Stimulated activated CD8-positive, alpha-beta memory T cell treated with anti-CD3 and anti-CD28 coated beads, Interleukin-12 subunit alpha, Interleukin-12 subunit beta, amount 100 ng/mL, for 1 hour (primary cell): ENCODE data around the gene MYO7B.
"Not testable (repeated sequence)": the region's sequence is repeated elsewhere in the genome, so short reads cannot be mapped to it uniquely, and the experiment has no call there.

Source experiments
- DNase-seq: peaks from one replicate; pipeline ENCODE4 v3.0.0-alpha.2; 2020; ENCODE audit warnings: low read depth

Gene MYO7B

DNA sequence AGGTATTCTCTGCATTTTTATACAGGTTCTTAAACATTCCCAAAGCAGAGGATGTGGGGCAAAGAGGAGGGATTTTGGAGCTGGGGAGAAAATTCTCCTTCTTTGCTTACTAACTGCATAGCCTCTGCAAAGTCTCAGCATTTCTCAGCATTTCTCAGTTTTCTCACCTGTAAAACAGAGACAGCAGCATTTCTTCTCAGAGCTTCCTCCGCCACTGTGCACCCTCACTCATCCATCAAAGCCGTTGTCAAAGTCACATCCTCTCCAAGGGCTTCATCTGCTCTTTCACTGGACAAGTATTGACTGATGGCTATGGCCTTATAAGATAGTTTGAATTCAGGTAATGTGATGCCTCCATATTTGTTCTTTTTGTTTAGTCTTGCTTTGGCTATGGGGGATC lies 17.4 kb downstream of the MYO7B start:
- DNase-seq, result no peak

DNA sequence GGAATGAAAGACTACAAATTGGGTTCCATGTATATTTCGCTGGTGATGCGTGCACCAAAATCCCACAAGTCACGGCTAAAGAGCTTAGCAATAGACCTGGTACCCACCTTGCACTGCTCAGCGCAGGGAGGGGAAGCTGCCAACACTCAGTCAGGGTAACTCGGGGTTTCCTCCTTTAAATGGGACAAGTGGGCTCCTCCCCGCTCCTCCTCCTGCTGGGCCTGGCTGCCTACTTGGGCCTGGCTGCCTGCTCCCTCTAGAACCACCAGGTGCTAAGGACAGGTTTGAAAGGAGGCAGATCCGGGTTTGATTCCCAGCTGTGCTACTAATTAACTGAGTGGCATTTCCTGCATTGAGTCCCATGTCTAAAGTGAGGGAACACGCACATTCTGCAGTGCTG lies 23.4 kb downstream of the MYO7B start:
- no peak for DNase-seq

DNA sequence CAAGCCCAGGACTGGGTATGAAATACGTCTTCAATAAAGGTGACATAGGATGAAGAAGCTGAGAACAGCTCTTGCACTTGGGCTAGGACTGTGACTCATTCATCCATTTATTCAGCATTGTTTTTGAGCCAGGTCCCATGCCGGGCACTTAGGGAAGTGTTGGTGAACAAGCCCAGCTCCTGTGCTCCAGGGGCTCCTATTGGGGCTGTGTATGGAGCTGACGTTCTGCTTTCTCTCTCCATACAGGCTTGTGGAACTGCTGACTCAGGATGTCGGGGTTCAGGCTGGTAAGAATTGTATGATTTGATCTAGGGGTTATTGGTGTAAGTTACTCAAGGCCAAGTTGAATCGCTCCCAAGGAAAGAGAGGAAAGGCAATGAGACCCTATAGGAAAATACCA lies 24.0 kb downstream of the MYO7B start:
- DNase-seq, result no peak

DNA sequence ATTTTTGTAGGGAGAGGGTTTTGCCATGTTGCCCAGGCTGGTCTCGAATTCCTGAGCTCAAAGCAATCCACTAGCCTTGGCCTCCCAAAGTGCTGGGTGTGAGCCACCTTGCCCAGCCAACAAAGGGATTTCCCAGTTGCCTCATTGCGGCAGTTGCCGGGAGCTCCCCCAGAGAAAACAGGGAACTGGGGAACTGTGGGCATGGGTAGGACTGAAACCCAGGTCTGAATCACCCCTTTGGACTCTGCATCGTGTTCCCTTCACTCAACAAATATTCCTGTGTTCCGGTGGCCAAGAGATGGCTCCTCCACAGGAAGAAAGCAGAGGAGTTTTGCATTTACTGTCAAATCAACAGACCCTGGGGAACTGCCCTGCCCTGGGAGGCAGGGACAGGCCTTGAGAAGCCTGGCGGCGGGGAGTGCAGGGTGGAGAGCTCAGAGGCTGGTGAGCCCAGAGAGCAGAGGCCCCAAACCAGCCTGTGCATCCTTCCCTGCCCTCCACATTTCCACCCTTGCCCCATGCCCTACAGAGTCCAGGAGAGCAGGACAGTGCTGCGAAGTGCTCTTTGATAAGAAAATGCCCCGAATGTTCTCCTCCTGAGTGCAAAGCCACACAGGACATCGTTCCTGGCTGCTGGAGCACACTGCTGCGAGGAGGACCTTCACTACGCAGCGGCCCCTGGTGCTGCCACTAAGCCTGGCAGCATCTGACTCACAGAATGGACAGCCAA lies 24.9 kb downstream of the MYO7B start:
- no peak for DNase-seq

DNA sequence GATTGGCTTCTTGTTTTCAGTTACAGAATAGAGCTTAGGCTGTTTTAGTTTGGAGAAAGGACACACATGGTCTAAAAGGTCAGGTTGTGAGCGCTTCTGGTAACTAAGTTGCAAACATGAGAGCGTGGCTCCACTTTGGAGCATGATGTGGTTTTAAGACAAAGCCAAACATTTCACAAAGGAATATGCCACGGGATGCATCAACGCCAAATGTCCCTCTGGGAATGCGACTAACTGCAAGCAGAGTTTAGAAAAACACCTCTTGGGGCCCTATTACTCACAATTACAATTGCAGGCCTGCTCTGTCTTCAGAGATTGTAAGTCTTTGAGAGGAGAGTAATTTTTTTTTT lies 25.4 kb downstream of the MYO7B start:
- DNase-seq, result no peak

DNA sequence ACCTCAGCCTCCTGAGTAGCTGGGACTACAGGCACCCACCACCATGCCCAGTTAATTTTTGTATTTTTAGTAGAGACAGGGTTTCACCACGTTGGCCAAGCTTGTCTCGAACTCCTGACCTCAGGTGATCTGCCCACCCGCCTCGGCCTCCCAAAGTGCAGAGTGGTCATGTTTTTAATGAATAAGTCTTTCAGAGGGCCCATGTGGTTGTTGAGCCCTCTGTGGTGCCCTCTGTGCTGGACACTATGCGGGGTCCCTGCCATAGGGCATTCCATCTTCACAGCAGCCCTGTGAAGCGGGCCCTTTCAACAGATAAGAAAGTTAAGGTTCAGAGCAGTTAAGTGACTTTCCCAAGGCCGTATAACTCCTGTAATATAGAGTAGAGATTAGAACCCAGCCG lies 25.9 kb downstream of the MYO7B start:
- no peak for DNase-seq

DNA sequence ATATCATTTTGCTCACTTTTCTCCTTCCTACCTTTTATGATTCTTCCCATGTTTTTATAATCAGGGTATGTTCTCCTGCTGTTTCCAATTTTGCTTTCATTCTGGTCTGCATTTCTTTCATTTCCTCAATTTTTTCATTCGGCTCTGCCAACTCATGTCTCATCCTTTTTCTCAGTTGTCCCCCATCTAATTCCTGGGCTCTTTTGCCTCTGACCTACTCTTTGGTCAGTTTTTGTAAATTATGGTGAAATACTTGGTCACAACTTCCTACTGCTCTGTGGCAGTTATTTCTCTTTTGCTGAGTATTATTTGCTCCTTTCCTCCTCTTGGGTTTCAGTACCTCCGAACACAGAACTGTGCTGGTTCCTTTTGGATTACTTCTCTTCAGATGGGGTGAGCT lies 27.5 kb downstream of the MYO7B start:
- DNase-seq, result no peak

DNA sequence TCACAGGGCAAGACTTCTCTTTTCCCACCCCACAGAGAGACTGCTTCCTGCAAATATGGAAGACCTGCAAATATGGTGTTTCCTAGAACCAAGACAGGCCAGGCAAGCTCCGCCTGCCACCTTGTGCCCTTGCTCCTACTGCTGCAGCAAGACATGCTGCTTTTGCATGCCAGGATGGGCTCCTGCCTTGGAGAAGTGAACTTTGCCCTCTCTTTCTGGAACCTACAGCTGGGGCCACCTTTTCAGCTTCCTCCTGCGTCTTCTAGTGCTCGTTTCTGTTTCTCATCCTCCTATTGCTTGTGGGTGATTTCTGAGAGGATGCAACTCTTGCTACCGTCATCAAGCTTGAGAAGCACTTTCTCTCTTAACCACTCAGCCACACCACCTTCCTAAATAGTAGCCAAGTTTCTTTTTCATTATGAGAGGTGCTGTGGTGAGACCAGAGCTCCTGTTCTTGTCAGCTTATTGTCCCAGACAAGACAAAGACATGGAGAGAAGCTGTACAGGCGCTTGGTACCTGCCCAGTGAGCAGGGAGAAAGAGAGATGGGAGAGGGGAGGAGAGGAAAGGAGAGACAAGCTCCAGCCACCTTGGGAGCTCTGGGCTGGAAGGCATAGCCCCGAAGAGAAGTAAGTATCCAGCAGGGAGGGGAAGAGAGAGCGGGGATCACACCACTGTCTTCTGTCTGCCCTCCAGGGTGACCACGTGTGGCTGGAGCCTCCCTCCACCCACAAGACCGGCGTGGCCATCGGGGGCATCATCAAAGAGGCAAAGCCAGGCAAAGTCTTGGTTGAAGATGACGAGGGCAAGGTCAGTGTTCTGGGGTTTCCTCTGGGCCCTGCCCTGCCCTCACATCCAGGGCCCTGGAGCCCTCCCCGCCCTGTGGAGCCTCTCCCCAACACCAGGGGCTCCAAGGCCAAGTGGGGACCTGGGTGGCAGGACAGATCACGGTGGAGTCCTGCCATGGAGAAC lies 28.3 kb downstream of the MYO7B start:
- DNase-seq, result no peak

DNA sequence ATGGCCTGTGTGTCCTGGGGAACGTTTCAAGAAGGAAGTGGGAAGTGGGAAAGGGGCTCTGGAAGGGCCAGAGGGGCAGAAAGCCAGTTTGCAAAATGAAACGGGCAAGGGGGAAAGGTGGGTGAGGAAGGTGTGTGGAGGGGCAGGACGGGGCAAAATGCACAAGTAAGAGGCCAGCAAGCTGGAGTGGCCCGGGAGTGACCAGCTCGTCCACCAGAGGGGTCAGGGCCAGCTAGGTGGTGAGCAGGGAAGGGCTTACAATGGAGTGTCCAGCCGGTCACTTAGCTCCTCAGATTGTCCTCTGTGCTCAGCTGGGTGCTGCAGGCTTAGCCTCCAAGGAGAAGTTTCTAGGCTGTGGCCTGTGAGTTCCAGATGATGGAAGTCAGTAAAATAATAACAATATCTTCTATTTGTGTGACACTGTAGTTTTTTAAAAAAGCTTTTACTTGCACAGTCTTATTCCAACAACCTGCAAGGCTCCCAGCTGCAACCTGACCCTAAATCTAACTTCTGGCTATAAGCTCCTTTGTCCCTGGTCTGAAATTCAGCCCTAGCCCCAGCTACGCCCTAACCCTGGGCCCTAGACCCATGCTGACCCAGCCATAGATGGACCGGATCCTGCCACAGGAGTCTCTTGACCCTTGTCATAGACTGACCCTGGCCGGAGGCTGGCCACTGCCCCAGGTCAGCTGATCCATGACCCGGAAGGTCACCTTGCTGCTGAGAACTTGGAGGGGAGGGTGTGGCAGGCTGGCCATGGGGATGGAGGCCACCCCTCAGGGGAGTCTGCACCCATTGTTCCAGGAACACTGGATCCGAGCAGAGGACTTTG lies 29.2 kb downstream of the MYO7B start:
- DNase-seq, result no peak

DNA sequence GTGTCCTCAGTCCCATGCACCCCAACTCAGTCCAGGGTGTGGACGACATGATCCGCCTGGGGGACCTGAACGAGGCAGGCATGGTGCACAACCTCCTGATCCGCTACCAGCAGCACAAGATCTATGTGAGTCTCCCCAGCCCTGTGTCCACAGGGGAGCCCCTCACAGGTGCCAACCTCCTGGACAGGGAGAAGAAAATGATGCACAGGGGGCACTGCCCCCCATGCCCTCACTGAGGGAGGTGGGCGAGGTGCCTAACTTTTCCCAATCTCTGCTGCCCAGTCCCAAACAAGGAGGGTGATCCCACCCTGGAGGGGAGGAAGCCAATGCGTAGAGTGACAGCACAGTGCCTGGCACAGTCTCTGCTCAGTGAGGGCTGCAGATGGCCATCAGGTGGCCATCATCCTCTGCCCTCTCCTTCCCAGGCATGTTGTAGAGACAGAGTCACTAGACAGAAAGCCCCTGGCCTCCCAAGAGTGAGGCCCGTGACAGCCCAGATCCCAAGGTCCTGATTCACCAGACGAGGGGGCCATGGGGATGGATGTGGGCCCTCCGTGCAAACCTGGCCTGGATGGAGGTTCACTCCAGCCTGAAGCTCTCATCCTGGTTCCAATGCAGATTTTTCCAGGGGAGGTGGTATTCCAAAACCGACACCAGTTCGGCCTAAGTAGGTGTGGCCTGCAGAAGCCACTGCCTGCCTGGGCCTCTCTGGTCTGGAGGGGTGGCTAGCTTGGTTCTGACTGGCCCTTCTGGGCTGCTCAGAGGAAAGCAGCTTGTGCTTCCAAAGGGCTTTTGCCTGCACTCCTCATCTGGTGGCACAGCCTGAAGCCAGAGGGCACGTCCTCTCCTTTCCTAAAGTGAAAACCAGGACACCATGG lies 30.0 kb downstream of the MYO7B start:
- DNase-seq, result no peak

DNA sequence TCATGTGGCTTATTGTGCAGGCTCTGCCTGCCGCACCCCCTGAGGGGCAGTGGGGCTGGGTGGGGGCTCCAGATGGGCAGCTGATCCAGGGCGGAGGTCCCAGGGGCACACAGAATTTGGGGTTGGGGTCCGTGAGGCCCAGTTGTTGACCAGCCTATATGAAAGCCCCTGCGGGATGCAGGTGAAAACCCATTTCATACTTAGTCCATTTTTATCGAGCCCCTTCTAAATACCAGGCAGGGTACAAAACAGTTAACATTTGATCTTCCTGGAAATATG lies 30.6 kb downstream of the MYO7B start:
- no peak for DNase-seq

DNA sequence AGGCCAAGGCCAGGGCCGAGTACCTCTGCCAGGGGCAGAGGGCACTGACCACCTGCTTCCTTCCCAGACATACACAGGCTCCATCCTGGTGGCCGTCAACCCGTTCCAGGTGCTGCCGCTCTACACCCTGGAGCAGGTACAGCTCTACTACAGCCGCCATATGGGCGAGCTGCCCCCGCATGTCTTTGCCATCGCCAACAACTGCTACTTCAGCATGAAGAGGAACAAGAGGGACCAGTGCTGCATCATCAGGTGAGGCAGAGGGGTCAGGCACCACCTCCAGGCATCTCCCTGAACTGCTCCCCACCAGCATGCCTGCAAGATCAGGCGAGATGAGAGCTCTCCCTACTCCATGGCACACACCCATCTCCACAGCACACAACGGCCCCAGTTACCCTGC lies 31.1 kb downstream of the MYO7B start:
- no peak for DNase-seq

DNA sequence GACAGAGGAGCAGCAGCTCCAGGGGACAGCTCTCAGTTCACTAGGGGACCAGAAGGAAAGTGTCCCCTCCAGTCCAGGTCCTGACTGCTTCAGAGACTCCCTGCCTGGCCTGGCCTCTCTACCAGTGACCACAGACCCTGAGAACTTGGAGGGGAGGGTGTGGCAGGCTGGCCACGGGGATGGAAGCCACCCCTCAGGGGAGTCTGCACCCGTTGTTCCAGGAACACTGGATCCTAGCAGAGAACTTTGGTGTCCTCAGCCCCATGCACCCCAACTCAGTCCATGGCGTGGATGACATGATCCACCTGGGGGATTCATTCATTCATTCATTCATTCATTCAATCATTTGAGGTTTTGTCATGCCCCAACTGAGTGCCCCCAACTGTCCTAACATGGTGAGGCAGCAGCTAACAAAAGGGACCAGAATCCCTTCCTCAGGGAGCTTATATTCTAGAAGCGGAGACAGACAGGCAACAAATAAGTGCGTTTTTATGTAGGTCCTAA lies 31.9 kb downstream of the MYO7B start:
- no peak for DNase-seq

DNA sequence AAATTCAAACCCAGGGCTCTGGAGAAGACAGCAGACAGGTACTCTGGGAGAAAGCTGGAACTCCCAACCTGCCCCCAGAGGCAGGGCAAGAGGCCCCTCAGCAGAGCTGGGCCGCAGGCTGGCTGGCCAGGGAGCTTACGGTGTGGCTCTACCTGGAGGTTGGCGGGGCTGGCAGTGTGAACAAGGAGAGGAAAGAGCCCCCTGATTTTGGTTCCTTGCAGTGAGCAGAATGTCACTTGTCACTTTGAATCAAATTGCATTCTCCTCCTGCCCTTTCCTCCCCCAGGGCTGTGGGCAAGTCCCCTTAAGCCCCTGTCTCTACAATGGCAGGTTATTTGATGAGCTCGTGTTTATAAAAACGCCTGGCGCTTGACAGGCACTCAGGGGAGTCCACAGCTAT lies 32.6 kb downstream of the MYO7B start:
- DNase-seq, result no peak

DNA sequence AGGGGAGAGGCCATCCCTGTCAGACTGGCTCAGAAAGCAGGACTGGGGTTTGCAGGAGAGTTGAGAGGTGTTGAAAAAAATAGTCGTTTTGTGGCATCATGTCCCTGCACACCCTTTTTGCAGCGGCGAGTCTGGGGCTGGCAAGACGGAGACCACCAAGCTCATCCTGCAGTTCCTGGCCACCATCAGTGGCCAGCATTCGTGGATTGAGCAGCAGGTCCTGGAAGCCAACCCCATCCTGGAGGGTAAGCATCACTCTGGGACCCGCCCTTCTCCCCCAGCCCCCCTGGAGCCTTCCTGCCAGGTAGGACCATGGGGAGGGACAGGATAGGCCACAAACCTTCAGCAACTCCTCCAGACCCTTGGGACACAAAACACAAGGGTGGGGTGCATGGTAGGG lies 34.2 kb downstream of the MYO7B start:
- no peak for DNase-seq

DNA sequence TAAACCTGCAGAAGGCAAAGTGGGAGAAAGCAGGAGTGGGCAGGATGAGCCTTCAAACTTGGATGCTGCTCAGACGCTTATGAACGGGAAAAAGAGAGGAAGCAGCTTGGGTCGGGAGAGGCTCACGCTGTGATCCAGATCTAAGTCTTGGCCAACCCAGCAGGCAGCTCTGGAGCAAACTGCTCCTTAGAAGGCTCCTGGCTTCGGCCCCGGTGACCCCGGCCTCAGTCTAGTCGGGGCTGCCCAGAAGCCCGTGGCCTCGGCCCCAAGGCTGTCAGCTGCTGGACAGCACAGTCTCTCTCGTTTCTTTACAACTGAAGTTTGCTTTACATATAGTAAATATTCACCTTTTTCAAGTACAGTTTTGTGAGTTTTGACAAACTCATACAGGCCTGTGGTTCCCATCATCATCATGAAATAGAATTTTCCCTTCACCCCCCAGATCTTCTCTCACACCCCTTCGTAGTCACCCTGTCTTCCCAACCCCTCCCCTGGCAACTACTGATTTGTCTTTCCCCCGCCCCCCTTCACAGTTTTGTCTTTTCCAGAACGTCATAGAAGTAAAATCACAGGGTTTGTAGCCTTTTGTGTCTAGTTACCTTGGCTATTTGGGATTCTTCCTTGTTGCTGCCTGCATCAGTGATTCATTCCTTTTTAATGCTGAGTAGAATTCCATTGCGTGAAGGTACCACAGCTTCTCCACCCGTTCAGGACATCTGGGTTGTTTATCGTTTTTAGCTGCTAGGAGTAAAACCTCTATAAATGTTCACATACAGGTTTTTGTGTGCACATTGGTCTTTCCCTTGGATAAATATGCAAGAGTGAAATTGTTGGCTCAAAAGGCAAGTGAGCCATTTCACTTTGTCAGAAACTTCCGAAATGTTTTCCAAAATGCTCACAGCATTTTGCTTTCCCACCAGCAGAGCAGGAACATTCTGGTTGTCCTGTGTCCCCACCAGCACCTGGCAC lies 35.1 kb downstream of the MYO7B start:
- DNase-seq, result no peak

DNA sequence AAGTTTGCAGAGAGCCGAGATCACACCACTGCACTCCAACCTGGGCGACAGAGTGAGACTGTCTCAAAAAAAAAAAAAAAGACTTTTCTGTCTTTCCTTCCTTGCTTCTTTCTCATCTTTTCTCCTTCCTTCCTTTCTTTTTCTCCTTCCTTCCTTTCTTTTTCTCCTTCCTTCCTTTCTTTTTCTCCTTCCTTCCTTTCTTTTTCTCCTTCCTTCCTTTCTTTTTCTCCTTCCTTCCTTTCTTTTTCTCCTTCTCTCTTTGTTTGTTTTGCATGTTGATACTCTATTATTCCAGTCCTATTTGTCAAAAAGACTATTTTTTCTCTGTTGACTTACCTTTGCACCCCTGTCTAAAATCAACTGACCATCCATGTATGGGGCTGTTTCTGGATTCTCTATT lies 36.9 kb downstream of the MYO7B start:
- not testable (repeated sequence) for DNase-seq

DNA sequence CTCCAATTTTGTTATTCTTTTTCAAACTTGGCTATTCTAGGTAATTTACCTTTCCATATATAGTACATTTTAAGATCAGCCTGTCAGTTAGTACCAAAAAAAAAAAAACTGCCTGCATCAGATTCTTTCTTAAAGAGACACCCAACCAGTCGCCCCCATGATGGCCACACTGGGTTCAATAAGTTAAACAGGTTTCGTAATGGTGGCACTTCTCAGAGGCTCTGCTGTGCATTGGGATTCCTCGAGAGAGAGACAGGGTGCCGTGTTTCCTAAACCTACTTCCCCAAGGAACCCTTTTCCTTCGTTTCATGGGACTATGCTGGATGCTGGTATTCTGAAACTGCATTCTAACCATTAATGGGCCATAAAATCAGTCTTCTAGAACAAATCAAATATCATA lies 37.4 kb downstream of the MYO7B start:
- no peak for DNase-seq

DNA sequence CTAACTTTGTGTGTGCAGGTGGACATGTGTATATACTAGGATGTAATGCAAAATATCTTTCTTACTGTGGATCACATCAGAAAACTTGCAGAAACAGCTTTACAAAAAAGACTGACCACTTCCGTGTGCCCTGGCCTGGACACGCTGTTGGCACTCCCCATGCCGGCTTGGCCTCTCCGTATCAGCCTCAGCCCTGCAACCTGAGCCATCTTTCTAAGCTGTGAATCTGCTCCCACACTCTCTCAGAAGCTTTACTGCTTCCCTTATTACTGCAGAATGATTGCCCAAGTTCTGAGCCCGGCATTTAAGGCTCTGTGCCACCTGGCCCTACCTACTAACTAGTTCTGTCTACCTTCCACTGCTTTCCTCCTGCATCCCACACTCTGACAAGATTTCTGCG lies 37.8 kb downstream of the MYO7B start:
- no peak for DNase-seq

DNA sequence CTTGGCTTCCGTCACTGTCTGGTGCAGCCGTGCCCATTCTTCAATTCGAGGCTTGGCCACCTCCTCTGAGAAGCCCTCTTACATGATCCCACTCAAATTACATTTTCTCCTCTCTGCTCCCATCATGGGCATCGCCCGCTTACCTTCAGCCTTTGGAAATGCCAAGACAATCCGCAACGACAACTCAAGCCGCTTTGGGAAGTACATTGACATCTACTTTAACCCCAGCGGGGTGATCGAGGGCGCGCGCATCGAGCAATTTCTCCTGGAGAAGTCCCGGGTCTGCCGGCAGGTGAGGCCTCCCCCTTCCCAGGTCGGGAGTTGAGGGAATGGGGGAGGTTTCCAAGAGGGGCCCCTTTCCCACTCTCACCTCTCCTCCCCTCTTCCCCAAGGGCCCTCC lies 38.3 kb downstream of the MYO7B start:
- DNase-seq, result no peak

DNA sequence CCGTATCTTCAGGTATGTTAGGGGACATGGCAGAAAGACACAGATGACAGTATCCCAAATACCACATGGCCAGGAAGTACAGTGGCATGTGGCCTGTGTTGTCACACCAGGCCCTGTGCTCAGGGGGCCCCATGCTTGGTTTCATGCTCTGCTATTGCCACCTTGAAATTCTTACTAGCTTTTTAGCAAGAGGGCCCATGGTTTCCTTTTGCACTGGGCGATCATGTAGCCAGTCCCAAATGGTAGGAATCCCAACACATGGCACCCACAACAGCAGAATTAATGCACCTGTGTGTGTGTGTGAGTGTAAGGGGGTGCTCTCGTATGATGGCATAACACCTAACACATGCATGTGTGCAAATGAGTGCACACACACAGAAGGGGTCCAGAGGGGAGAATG lies 39.2 kb downstream of the MYO7B start:
- DNase-seq, result no peak
